ENCODE measurements around the gene IER2.

DNA sequence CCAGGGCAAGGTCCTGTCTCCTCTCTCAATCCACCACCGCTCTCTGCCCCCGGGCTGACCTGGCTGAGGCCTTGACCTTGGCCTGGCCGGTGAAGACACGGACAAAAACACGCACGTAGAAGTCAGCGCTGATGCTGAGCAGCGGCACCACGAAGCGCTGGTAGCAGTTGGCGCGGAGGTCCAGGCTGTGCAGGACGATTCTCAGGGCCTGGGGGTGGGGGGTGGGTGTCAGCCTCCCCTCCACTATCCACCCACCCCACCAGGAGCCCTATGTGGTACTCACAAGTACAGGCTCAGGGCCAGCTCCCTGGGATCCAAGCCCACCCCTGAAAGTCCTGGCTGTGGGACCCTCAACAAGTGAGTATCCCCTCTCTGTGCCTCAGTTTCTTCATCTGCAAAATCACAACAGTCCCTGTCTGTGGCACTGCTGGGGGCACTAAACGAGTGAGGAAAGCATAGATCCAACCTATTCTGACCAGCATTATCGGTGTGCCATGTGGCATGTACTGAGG, 40.1 kb upstream of the IER2 start:
- TF ChIP-seq, protein P1, sequence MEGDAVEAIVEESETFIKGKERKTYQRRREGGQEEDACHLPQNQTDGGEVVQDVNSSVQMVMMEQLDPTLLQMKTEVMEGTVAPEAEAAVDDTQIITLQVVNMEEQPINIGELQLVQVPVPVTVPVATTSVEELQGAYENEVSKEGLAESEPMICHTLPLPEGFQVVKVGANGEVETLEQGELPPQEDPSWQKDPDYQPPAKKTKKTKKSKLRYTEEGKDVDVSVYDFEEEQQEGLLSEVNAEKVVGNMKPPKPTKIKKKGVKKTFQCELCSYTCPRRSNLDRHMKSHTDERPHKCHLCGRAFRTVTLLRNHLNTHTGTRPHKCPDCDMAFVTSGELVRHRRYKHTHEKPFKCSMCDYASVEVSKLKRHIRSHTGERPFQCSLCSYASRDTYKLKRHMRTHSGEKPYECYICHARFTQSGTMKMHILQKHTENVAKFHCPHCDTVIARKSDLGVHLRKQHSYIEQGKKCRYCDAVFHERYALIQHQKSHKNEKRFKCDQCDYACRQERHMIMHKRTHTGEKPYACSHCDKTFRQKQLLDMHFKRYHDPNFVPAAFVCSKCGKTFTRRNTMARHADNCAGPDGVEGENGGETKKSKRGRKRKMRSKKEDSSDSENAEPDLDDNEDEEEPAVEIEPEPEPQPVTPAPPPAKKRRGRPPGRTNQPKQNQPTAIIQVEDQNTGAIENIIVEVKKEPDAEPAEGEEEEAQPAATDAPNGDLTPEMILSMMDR (IDR thresholded peaks at IDR 0.05 in 4 of 5, conservative IDR thresholded peaks at IDR 0.05 in 1 of 5), result no peak
- no peak for TF ChIP-seq POLR2A (IDR thresholded peaks at IDR 0.05)
